ENCODE measurements around the gene VPS11.
"Not testable (repeated sequence)": the region's sequence is repeated elsewhere in the genome, so short reads cannot be mapped to it uniquely, and the experiment has no call there.

VPS11 gene

DNA sequence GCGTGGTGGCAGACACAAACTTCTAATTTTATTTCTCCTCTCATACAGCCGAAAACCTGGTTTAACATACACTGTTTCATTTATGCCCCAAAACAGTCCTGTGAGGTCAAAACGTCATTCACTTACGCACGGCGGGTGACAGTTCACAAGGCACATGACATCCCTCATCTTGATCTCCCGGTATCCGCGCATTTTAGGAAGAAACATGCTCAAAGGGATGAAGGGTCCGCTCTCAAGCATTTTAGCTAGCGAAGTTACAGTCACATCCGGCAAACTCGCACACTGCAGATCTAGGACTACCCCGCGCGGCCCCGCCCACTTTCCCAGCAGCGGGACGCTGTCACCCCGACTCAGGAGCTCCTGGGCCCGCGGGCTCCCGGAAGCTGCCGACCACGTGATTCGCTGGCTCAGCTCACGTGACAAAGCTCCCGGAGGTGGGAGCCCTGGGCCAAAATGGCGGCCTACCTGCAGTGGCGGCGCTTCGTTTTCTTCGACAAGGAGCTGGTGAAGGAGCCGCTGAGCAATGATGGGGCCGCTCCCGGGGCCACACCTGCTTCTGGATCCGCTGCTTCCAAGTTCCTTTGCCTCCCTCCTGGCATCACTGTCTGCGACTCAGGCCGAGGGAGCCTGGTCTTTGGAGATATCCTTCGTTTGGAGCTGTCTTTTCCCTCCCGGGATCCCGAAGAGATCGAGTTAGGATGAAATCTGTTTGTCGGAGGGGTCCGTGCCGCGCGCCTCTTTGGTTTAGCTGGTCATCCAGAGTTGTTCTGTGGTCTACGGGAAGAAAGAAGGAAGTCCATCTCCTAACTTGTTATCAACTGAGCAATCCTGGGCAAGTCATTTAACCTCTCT lies at the start of gene VPS11:
Gene VPS11, plus strand, starts transcription at position 448 of the 852 bp plus-strand sequence. Its CDS starts 6 bp downstream, at position 454.
- DNase-seq (ENCODE audit: low read depth in 1 of 2, low spot score in 1 of 2): peak; percentile 94 to 96

DNA sequence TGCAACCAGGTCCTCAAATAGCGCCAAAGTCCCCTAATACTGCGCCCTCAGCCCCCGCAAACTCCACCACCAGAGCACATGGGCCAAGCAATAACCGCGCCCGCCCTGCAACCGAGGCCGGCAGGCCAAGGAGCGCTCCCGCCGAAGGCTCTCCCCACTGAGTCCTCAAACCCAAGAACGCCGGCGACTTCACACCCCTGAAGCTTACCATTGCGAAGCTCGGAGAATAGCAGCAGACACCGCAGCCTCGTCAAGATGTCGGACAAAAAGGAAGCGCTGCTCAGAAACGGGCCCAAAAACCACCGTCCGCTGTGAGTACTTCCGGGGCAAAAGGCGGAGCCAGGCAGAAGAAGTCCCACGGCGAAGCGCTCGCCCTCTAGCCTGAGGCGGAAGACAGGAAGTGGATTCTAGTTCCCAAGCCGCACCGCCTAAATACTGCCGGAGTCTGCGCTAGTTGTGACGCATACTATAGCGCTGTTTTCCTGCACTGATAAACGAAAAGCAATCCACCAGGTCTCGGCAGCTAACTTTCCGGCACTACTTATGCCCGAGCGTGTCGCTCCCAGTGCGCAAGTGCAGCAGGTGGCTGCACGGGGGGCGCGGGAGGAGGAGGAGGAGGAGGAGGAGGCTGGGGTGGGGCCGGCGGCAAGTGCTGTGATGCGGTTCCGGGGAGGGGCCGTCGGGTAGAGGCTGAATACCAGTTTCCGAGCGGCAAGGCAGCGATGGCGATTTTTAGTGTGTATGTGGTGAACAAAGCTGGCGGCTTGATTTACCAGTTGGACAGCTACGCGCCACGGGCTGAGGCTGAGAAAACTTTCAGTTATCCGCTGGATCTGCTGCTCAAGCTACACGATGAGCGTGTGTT lies 49.3 kb upstream of the VPS11 start, which contains the start of the genes RPS25 and TRAPPC4:
Gene RPS25, minus strand, starts transcription at position 270 of the 865 bp plus-strand sequence. Its CDS starts 59 bp downstream, at position 211.
Gene TRAPPC4, plus strand, starts transcription at position 693 of the 865 bp plus-strand sequence. Its CDS starts 30 bp downstream, at position 723.
- peak; percentile 85 to 86 for DNase-seq (ENCODE audit: low read depth in 1 of 2, low spot score in 1 of 2)

DNA sequence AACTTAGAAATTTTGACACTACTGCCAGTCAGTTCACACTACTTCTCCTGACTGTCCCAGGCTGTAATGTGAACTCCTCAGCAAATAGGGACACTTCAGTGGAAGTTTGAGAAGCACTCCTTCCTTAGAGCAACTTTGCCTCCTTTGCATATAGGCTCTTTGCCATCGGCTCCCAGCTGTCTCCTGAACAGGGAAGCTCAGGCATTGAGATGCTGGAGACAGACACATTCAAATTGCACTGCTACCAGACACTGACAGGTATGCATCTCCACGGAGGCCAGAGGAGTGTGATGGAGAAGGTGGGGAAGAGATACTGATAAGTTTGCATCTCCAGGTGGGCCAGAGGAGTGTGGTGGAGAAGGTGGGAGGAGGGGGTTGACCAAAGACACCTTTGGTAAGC lies 47.6 kb upstream of the VPS11 start:
- DNase-seq (ENCODE audit: low read depth in 1 of 2, low spot score in 1 of 2): no peak

DNA sequence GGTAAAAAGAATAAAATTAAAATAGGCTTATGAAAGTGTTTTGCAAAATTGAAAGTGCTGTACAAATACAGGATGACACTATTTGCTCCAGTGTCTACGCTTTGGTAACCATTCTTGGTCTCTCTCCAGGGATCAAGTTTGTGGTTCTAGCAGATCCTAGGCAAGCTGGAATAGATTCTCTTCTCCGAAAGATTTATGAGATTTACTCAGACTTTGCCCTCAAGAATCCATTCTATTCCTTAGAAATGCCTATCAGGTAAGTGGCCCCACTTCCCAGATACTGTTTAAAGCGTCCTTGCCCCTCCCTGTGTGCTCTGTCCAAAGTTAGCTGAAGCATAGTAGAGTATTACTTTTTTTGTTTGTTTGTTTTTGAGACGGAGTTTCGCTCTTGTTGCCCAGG lies 46.0 kb upstream of the VPS11 start:
- no peak for DNase-seq (ENCODE audit: low read depth in 1 of 2, low spot score in 1 of 2)

- no peak for DNase-seq (ENCODE audit: low read depth in 1 of 2, low spot score in 1 of 2)
Observed at GRCh38 chr11:119023741-119024140, 43.9 kb upstream of the VPS11 start.

- DNase-seq (ENCODE audit: low read depth in 1 of 2, low spot score in 1 of 2): no peak
Observed at GRCh38 chr11:119024430-119025098, 43.1 kb upstream of the VPS11 start.

GRCh38 chr11:119025099-119025473 lies 42.5 kb upstream of the VPS11 start:
- no peak for DNase-seq (ENCODE audit: low read depth in 1 of 2, low spot score in 1 of 2)

DNA sequence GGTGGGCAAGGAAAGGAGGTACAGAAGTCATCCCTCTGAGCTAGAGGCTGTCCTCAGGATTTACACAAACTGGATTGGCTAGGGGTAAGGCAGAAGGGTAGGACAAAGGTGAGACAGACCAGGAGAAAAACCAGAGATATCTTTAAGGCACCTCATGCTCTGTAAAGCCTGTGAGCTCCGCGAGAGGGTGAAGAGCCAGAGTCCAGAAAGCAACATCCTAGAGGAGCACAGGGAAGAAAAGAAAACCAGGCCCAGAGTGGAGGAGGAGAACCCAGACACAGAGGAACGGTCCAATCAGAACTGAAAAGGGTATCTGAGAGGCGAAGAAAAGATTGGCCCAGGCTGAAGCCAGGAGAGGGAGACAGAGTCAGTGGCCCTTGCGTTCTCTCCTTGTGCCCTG lies 42.1 kb upstream of the VPS11 start:
- DNase-seq (ENCODE audit: low read depth in 1 of 2, low spot score in 1 of 2): no peak

DNA sequence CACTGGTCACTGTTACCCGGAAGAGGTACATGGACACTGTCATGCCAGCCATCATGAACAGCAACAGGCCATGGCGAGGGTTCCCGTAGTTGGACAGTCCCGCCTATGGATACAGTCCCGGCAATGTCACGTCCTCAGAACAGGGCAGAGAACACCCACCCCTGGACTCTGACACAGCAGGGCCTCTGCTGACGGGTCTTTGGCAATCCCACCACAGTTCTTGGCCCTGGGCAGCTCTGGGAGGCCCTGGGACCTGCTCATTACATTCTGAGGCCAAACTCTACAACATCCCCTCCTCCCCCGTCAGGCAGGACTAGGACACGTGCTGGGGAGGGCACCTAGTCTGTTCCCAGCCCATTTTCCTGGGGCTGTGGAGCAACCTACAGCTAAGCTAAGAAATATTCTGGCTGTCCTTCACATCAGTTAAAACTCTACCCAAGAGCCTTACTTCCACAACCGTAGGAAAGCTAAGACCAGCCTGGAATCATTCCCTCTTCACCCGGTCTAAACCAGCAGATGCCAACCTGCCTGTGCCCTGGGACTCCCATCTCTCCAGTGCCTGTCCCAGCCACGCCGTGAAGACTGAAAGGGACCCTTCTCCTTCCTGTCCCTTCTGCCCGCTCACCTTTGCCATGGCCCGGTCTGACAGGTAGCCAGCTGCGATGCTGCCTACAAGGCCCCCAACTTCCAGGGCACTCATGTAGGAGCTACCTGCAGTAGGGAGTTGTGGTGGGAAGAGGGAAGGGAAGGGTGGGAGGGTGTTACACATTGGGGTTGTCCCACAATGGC lies 41.4 kb upstream of the VPS11 start:
- no peak for DNase-seq (ENCODE audit: low read depth in 1 of 2, low spot score in 1 of 2)

GRCh38 chr11:119026970-119027369 lies 40.6 kb upstream of the VPS11 start:
- DNase-seq (ENCODE audit: low read depth in 1 of 2, low spot score in 1 of 2): no peak

- no peak for DNase-seq (ENCODE audit: low read depth in 1 of 2, low spot score in 1 of 2)
Observed at GRCh38 chr11:119027561-119028345, 39.9 kb upstream of the VPS11 start.

- DNase-seq (ENCODE audit: low read depth in 1 of 2, low spot score in 1 of 2): no peak
Observed at GRCh38 chr11:119028346-119029068, 39.1 kb upstream of the VPS11 start.

DNA sequence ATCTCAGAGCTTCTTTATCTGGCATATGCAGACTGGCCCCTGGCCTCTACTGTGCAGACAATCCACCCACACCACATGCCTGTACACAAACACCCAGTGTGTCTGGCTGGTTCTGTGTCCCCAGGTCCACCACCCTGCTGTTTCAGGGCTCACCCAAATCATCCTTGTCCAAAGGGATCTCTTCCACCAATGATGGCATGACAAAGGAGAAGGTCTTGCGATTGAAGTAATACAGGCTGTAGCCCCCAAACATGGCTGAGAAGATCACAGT lies 38.6 kb upstream of the VPS11 start:
- DNase-seq (ENCODE audit: low read depth in 1 of 2, low spot score in 1 of 2): no peak

GRCh38 chr11:119029340-119030028 lies 38.1 kb upstream of the VPS11 start:
- no peak for DNase-seq (ENCODE audit: low read depth in 1 of 2, low spot score in 1 of 2)

- DNase-seq (ENCODE audit: low read depth in 1 of 2, low spot score in 1 of 2): no peak
Observed at GRCh38 chr11:119030029-119030328, 37.6 kb upstream of the VPS11 start.

GRCh38 chr11:119030329-119031047 lies 37.1 kb upstream of the VPS11 start, which contains the start of gene SLC37A4:
Gene SLC37A4, minus strand, starts transcription at chr11:119030877.
- peak; percentile 98 to 100 for DNase-seq (ENCODE audit: low read depth in 1 of 2, low spot score in 1 of 2)

DNA sequence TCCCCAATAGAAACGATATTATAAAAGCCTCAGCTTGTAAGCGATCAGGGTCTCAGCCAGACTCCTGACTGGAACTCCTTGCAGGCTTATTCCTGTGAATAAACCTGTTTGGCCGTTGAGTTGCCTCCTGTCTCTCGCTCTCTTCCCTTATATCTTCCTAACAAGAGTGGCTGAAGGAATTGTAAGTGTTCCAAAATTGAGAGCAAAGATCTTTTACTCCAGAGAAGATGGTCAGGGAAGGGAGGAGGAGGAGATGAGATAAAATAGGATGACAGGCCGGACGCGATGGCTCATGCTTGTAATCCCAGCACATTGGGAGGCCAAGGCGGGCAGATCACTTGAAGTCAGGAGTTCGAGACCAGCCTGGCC lies 35.7 kb upstream of the VPS11 start:
- no peak for DNase-seq (ENCODE audit: low read depth in 1 of 2, low spot score in 1 of 2)

DNA sequence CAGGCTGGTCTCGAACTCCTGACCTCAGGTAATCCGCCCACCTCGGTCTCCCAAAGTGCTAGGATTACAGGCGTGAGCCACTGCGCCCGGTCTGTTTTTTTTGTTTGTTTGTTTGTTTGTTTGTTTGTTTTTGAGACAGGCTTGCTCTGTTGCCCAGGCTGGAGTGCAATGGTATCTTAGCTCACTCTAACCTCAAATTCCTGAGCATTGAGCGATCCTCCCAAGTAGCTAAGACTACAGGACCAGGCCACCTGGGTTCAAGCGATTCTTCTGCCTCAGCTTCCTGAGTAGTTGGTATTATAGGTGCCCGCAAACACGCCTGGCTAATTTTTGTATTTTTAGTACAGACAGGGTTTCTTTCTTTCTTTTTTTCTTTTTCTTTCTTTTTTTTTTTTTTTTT lies 34.2 kb upstream of the VPS11 start:
- DNase-seq (ENCODE audit: low read depth in 1 of 2, low spot score in 1 of 2): not testable (repeated sequence)

Data from stimulated activated CD4-positive, alpha-beta T cell treated with anti-CD3 and anti-CD28 coated beads, Interleukin-15, amount 100 ng/mL, for 1 hour (primary cell).